ENCODE measurements around the gene CCIN. TPM values are rescaled to one million over a fixed set of nuclear protein-coding genes. Genes with fewer than 3 reads are reported as not detected.

Gene CCIN
- total RNA-seq, 1 experiment from 2014 or later = 0.20 TPM

GRCh38 chr9:36163786-36164170, 5.4 kb upstream of the CCIN start:
- ChIA-PET CTCF (interaction anchor here (0.6 to 5.3 kb wide), 17 partner anchors 9 to 328 kb away, joined by 3 to 131 read pairs (median 5); partner anchors contain the start of genes CLTA and GLIPR2), POLR2A (interaction anchor here (0.5 to 3.3 kb wide), 10 partner anchors 9 to 350 kb away, joined by 3 to 24 read pairs (median 4); partner anchors contain the start of genes CLTA and GLIPR2)
- Mint-ChIP-seq H3K4me1 (peaks cover 49% of the 10 kb centered on the region), H3K4me3 (0 out of 2 replicates have a peak overlapping the region, but pooled peaks have one; percentile 0), H3K9me3 (0 out of 2 replicates have a peak, but pooled peaks cover 3% of the 10 kb centered on the region), H3K27me3 (ENCODE audit: low read depth) (peaks cover 7% of the 10 kb centered on the region; the same call in 1 of the 2 replicates), H3K27ac (peak overlapping the region; percentile 90), H3K36me3 (no peaks in the 10 kb centered on the region)
- TF ChIP-seq NFE2L1 (CRISPR knock-in tag; IDR thresholded peaks at IDR 0.05) (no peak), NFYB (CRISPR knock-in tag; conservative IDR thresholded peaks at IDR 0.05; ENCODE audit: low read depth) (peak; percentile 45; the same call in 1 of the 2 replicates)
- ATAC-seq (no peak), DNase-seq (ENCODE audit: low spot score) (no peak)

GRCh38 chr9:36164372-36164771, 4.8 kb upstream of the CCIN start:
- Mint-ChIP-seq H3K27me3 (ENCODE audit: low read depth) (peaks cover 7% of the 10 kb centered on the region), H3K9me3 (0 out of 2 replicates have a peak, but pooled peaks cover under 1% of the 10 kb centered on the region), H3K27ac (0 out of 2 replicates have a peak overlapping the region, but pooled peaks have one; percentile 88), H3K4me1 (peaks cover 49% of the 10 kb centered on the region), H3K4me3 (no peak overlapping the region), H3K36me3 (no peaks in the 10 kb centered on the region)
- ChIA-PET POLR2A (interaction anchor here (2.0 to 3.3 kb wide), 2 partner anchors 13 to 26 kb away, joined by 8 to 24 read pairs; partner anchors contain the start of gene CLTA), CTCF (interaction anchor here (0.6 to 5.3 kb wide), 15 partner anchors 8 to 1552 kb away, joined by 3 to 131 read pairs (median 6); partner anchors contain the start of genes CLTA and GLIPR2)
- no peak for ATAC-seq
- DNase-seq (ENCODE audit: low spot score) = no peak
- TF ChIP-seq, protein P1, sequence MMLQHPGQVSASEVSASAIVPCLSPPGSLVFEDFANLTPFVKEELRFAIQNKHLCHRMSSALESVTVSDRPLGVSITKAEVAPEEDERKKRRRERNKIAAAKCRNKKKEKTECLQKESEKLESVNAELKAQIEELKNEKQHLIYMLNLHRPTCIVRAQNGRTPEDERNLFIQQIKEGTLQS (CRISPR knock-in tag; conservative IDR thresholded peaks at IDR 0.05) = no peak
- TF ChIP-seq, protein P2, sequence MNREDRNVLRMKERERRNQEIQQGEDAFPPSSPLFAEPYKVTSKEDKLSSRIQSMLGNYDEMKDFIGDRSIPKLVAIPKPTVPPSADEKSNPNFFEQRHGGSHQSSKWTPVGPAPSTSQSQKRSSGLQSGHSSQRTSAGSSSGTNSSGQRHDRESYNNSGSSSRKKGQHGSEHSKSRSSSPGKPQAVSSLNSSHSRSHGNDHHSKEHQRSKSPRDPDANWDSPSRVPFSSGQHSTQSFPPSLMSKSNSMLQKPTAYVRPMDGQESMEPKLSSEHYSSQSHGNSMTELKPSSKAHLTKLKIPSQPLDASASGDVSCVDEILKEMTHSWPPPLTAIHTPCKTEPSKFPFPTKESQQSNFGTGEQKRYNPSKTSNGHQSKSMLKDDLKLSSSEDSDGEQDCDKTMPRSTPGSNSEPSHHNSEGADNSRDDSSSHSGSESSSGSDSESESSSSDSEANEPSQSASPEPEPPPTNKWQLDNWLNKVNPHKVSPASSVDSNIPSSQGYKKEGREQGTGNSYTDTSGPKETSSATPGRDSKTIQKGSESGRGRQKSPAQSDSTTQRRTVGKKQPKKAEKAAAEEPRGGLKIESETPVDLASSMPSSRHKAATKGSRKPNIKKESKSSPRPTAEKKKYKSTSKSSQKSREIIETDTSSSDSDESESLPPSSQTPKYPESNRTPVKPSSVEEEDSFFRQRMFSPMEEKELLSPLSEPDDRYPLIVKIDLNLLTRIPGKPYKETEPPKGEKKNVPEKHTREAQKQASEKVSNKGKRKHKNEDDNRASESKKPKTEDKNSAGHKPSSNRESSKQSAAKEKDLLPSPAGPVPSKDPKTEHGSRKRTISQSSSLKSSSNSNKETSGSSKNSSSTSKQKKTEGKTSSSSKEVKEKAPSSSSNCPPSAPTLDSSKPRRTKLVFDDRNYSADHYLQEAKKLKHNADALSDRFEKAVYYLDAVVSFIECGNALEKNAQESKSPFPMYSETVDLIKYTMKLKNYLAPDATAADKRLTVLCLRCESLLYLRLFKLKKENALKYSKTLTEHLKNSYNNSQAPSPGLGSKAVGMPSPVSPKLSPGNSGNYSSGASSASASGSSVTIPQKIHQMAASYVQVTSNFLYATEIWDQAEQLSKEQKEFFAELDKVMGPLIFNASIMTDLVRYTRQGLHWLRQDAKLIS (CRISPR knock-in tag; IDR thresholded peaks at IDR 0.05; ENCODE audit: borderline replicate concordance) = no peak
- TF ChIP-seq, protein P3, sequence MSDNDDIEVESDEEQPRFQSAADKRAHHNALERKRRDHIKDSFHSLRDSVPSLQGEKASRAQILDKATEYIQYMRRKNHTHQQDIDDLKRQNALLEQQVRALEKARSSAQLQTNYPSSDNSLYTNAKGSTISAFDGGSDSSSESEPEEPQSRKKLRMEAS (CRISPR knock-in tag; IDR thresholded peaks at IDR 0.05) = 0 out of 2 replicates have a peak, but pooled peaks have one; percentile 25

- TF ChIP-seq AR (CRISPR knock-in tag; IDR thresholded peaks at IDR 0.05) (no peak), ZNF138 (CRISPR knock-in tag; conservative IDR thresholded peaks at IDR 0.05) (no peak), NR3C1 (CRISPR knock-in tag; conservative IDR thresholded peaks at IDR 0.05; ENCODE audit: low read depth) (no peak), ETV6 (CRISPR knock-in tag; IDR thresholded peaks at IDR 0.05) (no peak), ZNF512 (CRISPR knock-in tag; IDR thresholded peaks at IDR 0.05; ENCODE audit: borderline replicate concordance) (no peak), ZNF396 (CRISPR knock-in tag; IDR thresholded peaks at IDR 0.05; ENCODE audit: borderline replicate concordance) (no peak), CREM (CRISPR knock-in tag; IDR thresholded peaks at IDR 0.05) (no peak), TP53 (CRISPR knock-in tag; IDR thresholded peaks at IDR 0.05) (no peak), ESRRA (CRISPR knock-in tag; IDR thresholded peaks at IDR 0.05; ENCODE audit: borderline replicate concordance) (no peak), E2F4 (CRISPR knock-in tag; IDR thresholded peaks at IDR 0.05; ENCODE audit: borderline replicate concordance, low read depth) (no peak), ZNF317 (CRISPR knock-in tag; IDR thresholded peaks at IDR 0.05; ENCODE audit: borderline replicate concordance, low read depth) (no peak), MXD4 (CRISPR knock-in tag; IDR thresholded peaks at IDR 0.05; ENCODE audit: borderline replicate concordance) (no peak)
- TF ChIP-seq, protein P4, sequence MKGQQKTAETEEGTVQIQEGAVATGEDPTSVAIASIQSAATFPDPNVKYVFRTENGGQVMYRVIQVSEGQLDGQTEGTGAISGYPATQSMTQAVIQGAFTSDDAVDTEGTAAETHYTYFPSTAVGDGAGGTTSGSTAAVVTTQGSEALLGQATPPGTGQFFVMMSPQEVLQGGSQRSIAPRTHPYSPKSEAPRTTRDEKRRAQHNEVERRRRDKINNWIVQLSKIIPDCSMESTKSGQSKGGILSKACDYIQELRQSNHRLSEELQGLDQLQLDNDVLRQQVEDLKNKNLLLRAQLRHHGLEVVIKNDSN (CRISPR knock-in tag; IDR thresholded peaks at IDR 0.05) = no peak
- DNase-seq (ENCODE audit: low spot score) (no peak), ATAC-seq (no peak)
- H3K27me3 Mint-ChIP-seq (ENCODE audit: low read depth) = peaks cover 7% of the 10 kb centered on the region
- no peaks in the 10 kb centered on the region for H3K9me3 Mint-ChIP-seq
- peak overlapping the region; percentile 88 for H3K27ac Mint-ChIP-seq
- H3K4me1 Mint-ChIP-seq = peaks cover 49% of the 10 kb centered on the region
- ChIA-PET CTCF (interaction anchor here (0.7 to 5.3 kb wide), 12 partner anchors 10 to 1552 kb away, joined by 3 to 131 read pairs (median 8); partner anchors contain the start of genes CLTA and GLIPR2), POLR2A (interaction anchor here (3.3 kb wide), 1 partner anchor 25 kb away, joined by 24 read pairs; the partner anchor contains the start of gene CLTA)
- H3K36me3 Mint-ChIP-seq = no peaks in the 10 kb centered on the region
- peak overlapping the region; percentile 22; the same call in 1 of the 2 replicates for H3K4me3 Mint-ChIP-seq
Observed at GRCh38 chr9:36164989-36165388, 4.2 kb upstream of the CCIN start.
